GM19452 (cell line): Measurements from ENCODE around the gene CLUH.
A peak's percentile ranks its signal among the peaks of the same experiment; 100 is the strongest.

Source experiments
- ATAC-seq: cut with Tn5 transposase; IDR thresholded peaks from one replicate; pipeline ENCODE4 v1.9.1; 2021; ENCODE audit not compliant: unreplicated experiment

CLUH gene

GRCh38 chr17:2722611-2723010 lies 11.0 kb upstream of the CLUH start:
- ATAC-seq, result no peak

DNA sequence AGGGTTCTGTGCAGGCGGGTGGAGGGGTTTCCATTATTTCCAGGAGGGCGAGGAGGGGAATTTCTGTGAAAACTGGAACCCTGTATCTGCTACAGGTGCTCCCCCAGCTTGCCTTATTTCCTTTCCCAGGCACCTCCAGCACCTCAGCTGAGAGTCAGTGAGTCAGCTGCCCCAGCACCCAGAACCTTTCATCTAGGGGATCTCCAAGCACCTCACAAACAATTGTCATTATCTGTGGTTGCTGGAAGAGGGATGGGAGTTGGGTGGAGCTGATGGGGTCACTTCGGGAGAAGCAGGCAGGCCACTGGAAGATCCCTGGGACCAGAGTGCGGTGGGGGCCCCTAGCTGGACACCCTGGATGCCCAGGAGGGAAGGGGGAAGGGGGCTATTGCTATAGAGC lies 10.0 kb upstream of the CLUH start:
- ATAC-seq, result no peak

DNA sequence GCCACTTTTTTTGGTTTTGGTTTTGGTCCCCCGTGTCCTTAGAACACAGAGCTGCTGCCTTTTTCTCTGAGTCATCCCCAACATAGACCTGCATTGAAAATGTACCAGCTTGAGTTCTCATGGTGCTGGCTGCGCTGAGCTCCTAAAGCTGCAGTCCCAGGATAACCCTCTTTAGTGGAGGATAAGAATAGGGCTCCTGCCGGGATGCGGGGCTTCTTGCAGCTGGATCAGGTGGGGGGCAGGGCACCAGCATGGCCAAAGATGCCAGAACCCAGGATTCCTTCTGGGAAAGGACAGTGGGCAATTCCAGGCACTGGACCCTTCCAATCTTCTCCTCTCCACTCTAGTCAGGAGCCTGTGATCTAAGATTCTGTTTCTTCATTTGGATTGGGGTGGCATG lies 8.3 kb upstream of the CLUH start:
- ATAC-seq, result no peak

GRCh38 chr17:2718150-2718938 lies 6.8 kb upstream of the CLUH start:
- no peak for ATAC-seq

- ATAC-seq, result no peak
Measured at GRCh38 chr17:2716649-2717048, 5.1 kb upstream of the CLUH start.

DNA sequence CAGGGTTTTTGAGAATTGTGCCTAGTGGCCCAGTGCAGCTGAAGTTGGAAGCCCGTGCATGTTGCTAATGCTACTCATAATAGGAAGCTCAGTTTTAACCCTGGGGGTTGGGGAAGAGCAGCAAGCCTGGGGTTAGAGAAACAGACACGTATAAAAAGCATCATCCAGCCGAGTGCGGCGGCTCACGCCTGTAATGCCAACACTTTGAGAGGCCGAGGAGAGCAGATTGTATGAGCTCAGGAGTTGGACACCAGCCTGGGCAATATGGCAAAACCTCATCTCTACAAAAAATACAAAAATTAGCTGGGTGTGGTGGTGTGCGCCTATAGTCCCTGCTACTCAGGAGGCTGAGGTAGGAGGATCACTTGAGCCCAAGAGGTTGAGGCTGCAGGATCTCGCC lies 2.3 kb upstream of the CLUH start:
- ATAC-seq, result no peak

DNA sequence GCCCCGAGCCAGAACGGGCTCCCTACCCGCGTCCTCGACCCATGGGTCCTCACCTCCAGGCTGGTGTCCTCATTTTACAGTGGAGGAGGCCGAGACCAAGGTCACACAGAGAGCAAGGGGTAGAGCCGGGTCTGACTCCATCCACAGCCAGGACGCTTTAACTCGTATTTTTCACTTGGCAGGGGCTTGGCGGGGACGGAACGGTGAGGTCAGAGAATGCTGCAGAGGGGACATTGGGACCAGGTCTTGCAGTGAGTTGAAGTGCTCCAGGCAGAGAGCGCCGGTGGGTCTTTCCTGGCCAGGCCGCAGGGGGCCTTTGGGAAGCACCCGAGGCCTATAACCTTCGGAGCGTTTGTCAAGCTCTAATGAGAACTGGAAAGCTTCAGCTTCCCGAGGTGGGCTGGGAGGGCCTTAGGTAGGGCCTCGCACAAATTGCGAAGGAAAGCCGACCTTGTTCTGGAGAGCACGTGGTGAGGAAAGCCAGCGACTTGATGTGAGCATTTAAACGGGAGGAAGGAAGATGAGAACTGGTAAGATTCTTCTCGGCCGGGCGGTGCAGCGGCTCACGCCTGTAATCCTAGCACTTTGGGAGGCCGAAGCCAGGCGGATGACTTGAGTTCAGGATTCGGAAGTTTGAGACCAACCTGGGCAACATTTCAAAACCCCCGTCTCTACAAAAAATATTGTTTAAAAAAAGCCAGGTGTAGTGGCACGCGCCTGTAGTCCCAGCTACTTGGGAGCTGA lies 908 bp upstream of the CLUH start:
- ATAC-seq, result no peak

GRCh38 chr17:2710803-2711607 lies 559 bp downstream of the CLUH start:
- ATAC-seq, result peak; percentile 29

GRCh38 chr17:2710071-2710802 lies 1.3 kb downstream of the CLUH start:
- ATAC-seq, result no peak

- ATAC-seq, result peak; percentile 33
Measured at GRCh38 chr17:2709183-2709661, 2.3 kb downstream of the CLUH start.

DNA sequence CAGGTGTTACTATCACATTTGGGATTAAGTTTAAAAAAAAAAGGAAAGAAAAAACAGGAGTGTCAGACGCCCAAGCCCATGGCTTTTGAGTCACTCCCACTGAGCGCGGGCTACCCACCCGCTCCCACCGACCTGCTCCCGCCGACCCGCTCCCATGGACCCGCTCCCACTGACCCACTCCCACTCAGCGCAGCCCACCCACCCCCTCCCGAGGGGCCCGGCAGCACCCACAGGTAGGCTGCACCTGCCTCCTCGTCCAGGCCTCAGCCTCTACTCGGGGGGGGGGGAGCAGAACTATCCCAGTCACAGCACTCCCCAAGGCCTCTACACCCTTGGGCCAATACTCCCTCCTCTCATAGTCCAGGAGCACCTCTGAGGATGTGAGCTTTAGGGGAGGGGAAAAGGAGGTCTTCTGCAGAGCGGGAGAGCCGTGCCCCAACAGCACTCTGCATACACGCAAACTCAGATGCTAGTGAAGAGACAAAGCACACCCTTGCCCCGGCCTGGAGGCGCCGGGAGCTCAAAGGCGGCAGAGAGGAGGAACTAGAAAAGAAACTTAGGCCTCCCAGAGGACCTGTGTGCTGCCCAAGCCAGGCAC lies 2.9 kb downstream of the CLUH start:
- ATAC-seq, result no peak

DNA sequence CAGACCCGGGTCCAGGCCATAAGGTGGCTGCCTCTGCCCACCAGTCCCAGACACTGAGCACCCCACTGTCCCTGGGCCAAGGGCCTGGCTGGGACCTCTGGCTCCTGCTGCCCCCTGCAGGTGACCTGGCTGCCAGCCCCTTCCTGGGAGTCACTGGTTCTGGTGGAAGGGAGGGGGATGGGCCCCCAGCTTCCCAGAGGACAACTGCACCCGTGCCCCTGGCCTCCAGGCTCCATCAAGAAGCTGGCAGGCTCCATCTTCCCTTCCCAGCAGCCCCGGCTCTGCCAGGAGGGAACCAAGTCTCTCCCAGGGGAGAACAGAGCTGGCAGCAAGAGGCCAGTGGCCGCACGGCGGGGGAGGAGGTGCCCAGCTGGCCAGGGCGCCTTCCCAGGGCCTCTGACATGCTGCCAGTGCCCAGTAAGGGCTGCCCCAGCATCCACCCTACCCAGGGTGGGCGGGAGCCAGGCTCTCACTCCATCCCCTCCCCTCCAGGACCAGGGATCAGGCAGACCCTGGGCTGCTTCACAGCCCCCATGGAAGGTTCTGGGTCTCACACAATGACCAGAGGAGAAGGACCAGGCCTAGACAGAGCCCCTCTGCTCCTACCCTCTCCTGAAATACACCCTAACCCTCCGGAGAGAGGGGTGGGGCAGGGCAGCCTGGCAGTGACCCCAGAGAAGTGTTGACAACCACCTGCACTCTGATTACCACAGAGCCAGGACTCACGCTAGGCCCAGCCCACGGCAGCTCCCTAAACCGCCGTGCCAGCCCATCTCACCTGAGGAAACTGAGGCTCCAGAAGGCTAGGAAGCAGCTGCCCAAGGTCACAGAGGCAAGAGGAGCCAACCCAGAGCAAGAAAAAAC lies 3.6 kb downstream of the CLUH start:
- ATAC-seq, result no peak

DNA sequence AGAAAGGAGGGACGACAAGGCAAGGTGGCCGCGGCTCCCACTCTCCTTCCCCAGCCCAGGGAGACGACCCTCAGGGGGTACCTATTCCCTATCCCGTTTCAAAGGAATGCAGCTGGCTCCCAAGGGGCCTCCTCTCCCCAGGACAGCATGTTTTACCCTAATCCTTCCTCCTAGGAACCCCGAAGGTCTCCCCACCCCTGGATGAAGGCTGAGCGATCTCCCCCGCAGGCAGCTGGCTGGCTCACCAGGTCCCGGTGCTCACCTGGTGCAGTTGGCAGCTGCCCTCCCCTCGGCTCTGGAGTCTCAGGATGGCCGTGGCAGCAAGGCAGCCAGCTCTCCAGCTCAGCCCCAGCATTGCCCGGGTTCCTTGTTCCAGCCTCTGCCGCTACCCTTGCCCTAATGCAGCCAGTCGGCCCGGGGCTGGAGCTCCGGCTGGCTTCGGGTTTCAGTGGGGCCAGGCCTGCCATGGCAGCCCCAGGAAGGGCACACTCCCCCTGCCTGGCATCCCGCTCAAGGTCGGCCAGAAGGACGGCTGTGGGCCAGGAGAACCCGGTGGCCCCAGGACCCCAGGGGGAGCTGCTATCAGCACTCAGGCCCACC lies 4.6 kb downstream of the CLUH start:
- no peak for ATAC-seq

- ATAC-seq, result no peak
Measured at GRCh38 chr17:2705888-2706795, 5.4 kb downstream of the CLUH start.

DNA sequence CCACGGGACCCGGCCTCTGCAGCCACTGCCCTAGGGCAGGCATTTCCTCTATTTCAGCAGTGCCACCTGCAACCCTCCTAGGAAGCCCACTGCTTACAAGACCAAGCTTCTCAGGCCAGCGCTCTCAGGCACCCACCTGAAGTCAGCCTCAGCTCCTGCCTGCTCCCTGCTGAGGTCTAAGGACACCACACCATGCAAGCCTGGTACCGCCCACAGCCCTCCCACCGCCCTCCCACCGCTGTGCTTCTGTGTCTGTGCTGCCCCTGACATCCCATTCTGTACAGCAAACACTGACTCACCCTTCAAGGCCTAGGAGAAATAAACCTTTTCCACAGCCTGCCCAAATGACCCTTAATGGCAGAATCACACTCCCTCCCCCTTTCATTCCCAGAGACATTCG lies 6.3 kb downstream of the CLUH start:
- ATAC-seq, result no peak

GRCh38 chr17:2704890-2705248 lies 6.7 kb downstream of the CLUH start:
- no peak for ATAC-seq

DNA sequence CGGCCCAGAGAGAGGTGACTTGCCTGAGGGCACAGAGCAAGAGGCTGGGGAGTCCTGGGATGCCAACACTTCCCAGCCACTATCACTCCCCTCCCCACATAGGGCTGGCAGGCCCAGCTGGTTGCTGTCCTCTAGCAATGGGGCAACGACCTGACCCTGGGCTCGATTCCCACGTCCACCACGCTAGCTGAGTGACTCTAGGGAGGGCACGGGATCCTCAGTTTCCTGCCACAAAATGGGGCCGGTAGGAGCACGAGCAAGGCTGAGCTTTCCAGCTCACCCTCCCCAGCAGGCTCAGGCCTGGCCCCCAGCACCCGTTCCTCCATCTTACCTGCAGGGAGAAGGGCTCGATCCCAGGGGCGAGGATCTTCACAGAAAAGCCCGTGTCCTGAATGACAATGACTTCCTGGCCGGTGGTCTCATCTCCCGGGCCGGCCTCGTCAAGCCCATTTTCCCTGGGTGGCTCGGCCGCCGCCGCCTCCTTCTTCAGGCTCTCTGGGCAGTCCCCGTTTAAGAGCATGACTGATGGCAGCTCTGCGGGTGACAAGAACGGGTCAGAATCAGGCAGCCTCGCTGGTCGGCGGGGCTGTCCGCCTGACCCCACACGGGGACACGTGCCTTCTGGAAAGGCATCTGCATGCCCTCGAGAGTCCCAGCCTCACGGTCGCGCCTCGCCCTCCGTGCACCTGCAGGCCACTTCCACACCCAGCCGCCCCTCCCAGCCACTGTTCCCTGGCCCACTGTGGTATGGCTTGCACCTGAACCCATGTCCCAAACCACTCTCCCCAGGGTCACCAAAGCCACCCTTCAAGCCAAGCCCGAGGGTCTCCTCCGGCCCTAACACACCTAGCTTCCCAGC lies 7.3 kb downstream of the CLUH start:
- no peak for ATAC-seq
